CD14-positive monocyte (primary cell): Measurements from ENCODE around the gene ST8SIA6. TPM values are rescaled to one million over a fixed set of nuclear protein-coding genes. Genes with fewer than 3 reads are reported as not detected.

Source experiments
- DNase-seq, 3 donors: peaks; one replicate each; pipeline ENCODE4 v3.0.0-alpha.2; 2011 to 2022
- H2AFZ ChIP-seq: 2 replicates; pipeline ENCODE4 v1.6.0; 2012; ENCODE audit warnings: mild to moderate bottlenecking, low read depth, low read length, inconsistent platforms; ENCODE audit not compliant: insufficient read depth, poor library complexity, severe bottlenecking
- H3K27ac ChIP-seq, 2 donors: 1 replicate in 1 of 2; 2 replicates in 1 of 2; pipeline ENCODE4 v1.5.1; 2012 to 2013; ENCODE audit warnings: low read length in 2 of 2, control low read depth in 1 of 2, inconsistent platforms in 1 of 2, low read depth in 1 of 2, mild to moderate bottlenecking in 1 of 2
- H3K27me3 ChIP-seq, 2 donors: one replicate each; pipeline versions ENCODE4 v1.6.0 to v1.6.1; 2011 to 2013; ENCODE audit warnings: low read length in 2 of 2; ENCODE audit not compliant: control insufficient read depth in 2 of 2, insufficient read depth in 2 of 2
- H3K36me3 ChIP-seq, 2 donors: replicated peaks in 1 of 2; 1 replicate in 1 of 2; 2 replicates in 1 of 2; pipeline versions ENCODE4 v1.5.1 to v1.6.1; 2012 to 2013; ENCODE audit warnings: low read length in 2 of 2, control low read depth in 1 of 2, inconsistent platforms in 1 of 2, mild to moderate bottlenecking in 1 of 2; ENCODE audit not compliant: insufficient read depth in 2 of 2, control insufficient read depth in 1 of 2
- H3K4me1 ChIP-seq, 2 donors: 1 replicate in 1 of 2; 2 replicates in 1 of 2; pipeline versions ENCODE4 v1.5.1 to v1.6.1; 2012 to 2013; ENCODE audit warnings: low read length in 2 of 2, control low read depth in 1 of 2, inconsistent platforms in 1 of 2, mild to moderate bottlenecking in 1 of 2, moderate library complexity in 1 of 2; ENCODE audit not compliant: insufficient read depth in 2 of 2, control insufficient read depth in 1 of 2
- H3K4me2 ChIP-seq: replicated peaks from 2 replicates; pipeline ENCODE3; 2012; ENCODE audit warnings: low read length, moderate library complexity, mild to moderate bottlenecking; ENCODE audit not compliant: poor library complexity, severe bottlenecking; ENCODE audit errors: extremely low read depth
- H3K4me3 ChIP-seq, 3 experiments: fragments of 200-600 bp in 1 of 3; sonication (generic) in 1 of 3; replicated peaks in 1 of 3; 1 replicate in 2 of 3; 2 replicates in 1 of 3; pipeline ENCODE4 v1.5.1; 2011 to 2013; ENCODE audit warnings: low read length in 3 of 3, mild to moderate bottlenecking in 3 of 3, control low read depth in 2 of 3, low read depth in 2 of 3, inconsistent platforms in 1 of 3, moderate library complexity in 1 of 3
- H3K79me2 ChIP-seq: 2 replicates; pipeline ENCODE4 v1.6.0; 2012; ENCODE audit warnings: mild to moderate bottlenecking, control low read depth, inconsistent platforms, low read length, moderate library complexity; ENCODE audit not compliant: insufficient read depth
- H3K9ac ChIP-seq: 2 replicates; pipeline ENCODE4 v1.6.0; 2017; ENCODE audit warnings: low read length, mild to moderate bottlenecking; ENCODE audit not compliant: insufficient read depth, poor library complexity, severe bottlenecking
- H3K9me3 ChIP-seq, 2 donors: replicated peaks in 1 of 2; 1 replicate in 1 of 2; 2 replicates in 1 of 2; pipeline versions ENCODE4 v1.5.1 to v1.6.1; 2012 to 2013; ENCODE audit warnings: low read length in 2 of 2, control low read depth in 1 of 2; ENCODE audit not compliant: control insufficient read depth in 1 of 2, insufficient read depth in 1 of 2
- H4K20me1 ChIP-seq: 2 replicates; pipeline ENCODE4 v1.6.0; 2012; ENCODE audit warnings: mild to moderate bottlenecking, low read length, control low read depth, moderate library complexity; ENCODE audit not compliant: insufficient read depth
- H3K27ac Mint-ChIP-seq, 7 donors: one replicate each; pipeline ENCODE4 v1.8.0; 2020; ENCODE audit warnings: mild to moderate bottlenecking in 7 of 7, mixed read lengths in 7 of 7, moderate library complexity in 6 of 7, inconsistent platforms in 2 of 7
- H3K27me3 Mint-ChIP-seq, 3 donors: one replicate each; pipeline ENCODE4 v1.8.0; 2021 to 2022; ENCODE audit warnings: low read depth in 3 of 3, mild to moderate bottlenecking in 3 of 3, mixed read lengths in 3 of 3, moderate library complexity in 3 of 3, inconsistent platforms in 1 of 3
- H3K36me3 Mint-ChIP-seq, 2 donors: one replicate each; pipeline ENCODE4 v1.8.0; 2020; ENCODE audit warnings: mixed read lengths in 2 of 2, inconsistent platforms in 1 of 2, mild to moderate bottlenecking in 1 of 2
- H3K4me1 Mint-ChIP-seq: one replicate; pipeline ENCODE4 v1.8.0; 2020; ENCODE audit warnings: mild to moderate bottlenecking, mixed read lengths
- H3K4me3 Mint-ChIP-seq, 2 donors: one replicate each; pipeline ENCODE4 v1.8.0; 2020; ENCODE audit warnings: mild to moderate bottlenecking in 2 of 2, mixed read lengths in 2 of 2, moderate library complexity in 1 of 2
- H3K9me3 Mint-ChIP-seq, 7 donors: one replicate each; pipeline ENCODE4 v1.8.0; 2020 to 2022; ENCODE audit warnings: mixed read lengths in 7 of 7, mild to moderate bottlenecking in 6 of 7, moderate library complexity in 6 of 7, inconsistent platforms in 2 of 7
- CTCF ChIP-seq: fragments of 200-600 bp; IDR thresholded peaks from one replicate; pipeline ENCODE4 v1.8.0; 2022; ENCODE audit warnings: antibody characterized with exemption, mild to moderate bottlenecking
- WGBS: methylation state at CpG from one replicate; pipeline ENCODE4 v1.1.5; 2013; ENCODE audit warnings: missing lambda C conversion rate; ENCODE audit not compliant: insufficient coverage; 5-methylcytosine and 5-hydroxymethylcytosine counted together
- intact Hi-C, 2 donors: fragments of 100-400 bp; cut with micrococcal nuclease; formaldehyde crosslinking; loops; one replicate each; pipeline versions ENCODE4 v1.15.0 to v1.15.1; 2023
- polyA plus RNA-seq, 3 donors: library from polyadenylated mRNA; depleted of rRNA in 1 of 3; unstranded in 2 of 3; stranded (reverse) in 1 of 3; fragments of 300-500 nt in 2 of 3; fragments of >200 nt in 1 of 3; fragmentation: Illumina TruSeq in 2 of 3; gene quantifications; 1 replicate in 2 of 3; 2 replicates in 1 of 3; pipeline ENCODE4 v1.2.3, GENCODE V29; 2012 to 2021

ST8SIA6 gene
- polyA plus RNA-seq, 3 donors = 0.11 TPM; not detected in 2

- no peak for DNase-seq
- H3K4me1 ChIP-seq = no peaks in the 10 kb centered on the region
- no peak overlapping the region for H3K9ac ChIP-seq
- Mint-ChIP-seq H3K9me3 (peaks cover 0 to 2% (median 0%) of the 10 kb centered on the region in 7 donors), H3K36me3 (no peaks in the 10 kb centered on the region), H3K4me3 (no peak overlapping the region), H3K4me1 (peaks cover 1% of the 10 kb centered on the region), H3K27ac (peak overlapping the region in 1 of 7 donors; percentile 8), H3K27me3 (peaks cover 0 to 3% (median 0%) of the 10 kb centered on the region in 3 donors)
- no peak overlapping the region for H2AFZ ChIP-seq
- no peaks in the 10 kb centered on the region for H3K9me3 ChIP-seq
- H3K4me3 ChIP-seq = no peak overlapping the region
- H3K79me2 ChIP-seq = no peaks in the 10 kb centered on the region
- no peak overlapping the region for H3K4me2 ChIP-seq
- no peaks in the 10 kb centered on the region for H3K27me3 ChIP-seq
- no peaks in the 10 kb centered on the region for H4K20me1 ChIP-seq
- intact Hi-C loops = no loop called here
- no peak overlapping the region for H3K27ac ChIP-seq
- H3K36me3 ChIP-seq = no peaks in the 10 kb centered on the region
- TF ChIP-seq CTCF = no peak
- WGBS = 90% methylated on average over 1 of the region's 2 CpGs
These were observed 42.1 kb downstream of the ST8SIA6 start for GRCh38 chr10:17412323-17412722.

DNA sequence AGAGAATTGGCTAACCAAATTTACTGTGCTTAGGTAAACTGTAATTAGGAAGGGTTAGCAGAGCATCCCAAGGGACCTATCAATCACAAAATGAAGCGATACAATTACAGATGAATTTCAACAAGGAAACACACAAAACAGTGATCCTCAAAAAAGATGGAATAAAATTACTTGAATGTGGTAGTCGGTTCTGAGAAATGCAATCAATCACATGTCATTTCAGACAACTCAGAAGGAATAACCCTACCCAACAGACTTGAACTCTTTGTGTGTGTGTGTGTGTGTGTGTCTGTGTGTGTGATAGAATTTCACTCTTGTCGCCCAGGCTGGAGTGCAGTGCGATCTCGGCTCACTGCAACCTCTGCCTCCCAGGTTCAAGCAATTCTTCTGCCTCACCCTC lies 43.5 kb downstream of the ST8SIA6 start:
- no peaks in the 10 kb centered on the region for H3K36me3 Mint-ChIP-seq
- Histone ChIP-seq H4K20me1 (no peaks in the 10 kb centered on the region), H3K4me2 (no peak overlapping the region), H3K4me1 (no peaks in the 10 kb centered on the region), H3K9me3 (no peaks in the 10 kb centered on the region), H3K27ac (no peak overlapping the region), H3K27me3 (no peaks in the 10 kb centered on the region), H3K36me3 (no peaks in the 10 kb centered on the region), H3K9ac (no peak overlapping the region), H3K4me3 (no peak overlapping the region), H3K79me2 (no peaks in the 10 kb centered on the region), H2AFZ (no peak overlapping the region)
- H3K27me3 Mint-ChIP-seq = peaks cover 0 to 4% (median 0%) of the 10 kb centered on the region in 3 donors
- WGBS = no CpG with 5 or more reads among the region's 5 CpGs
- H3K27ac Mint-ChIP-seq = no peak overlapping the region
- no peak overlapping the region for H3K4me3 Mint-ChIP-seq
- no peak for DNase-seq
- intact Hi-C loops = no loop called here
- H3K4me1 Mint-ChIP-seq = peaks cover 4% of the 10 kb centered on the region
- TF ChIP-seq CTCF = no peak
- H3K9me3 Mint-ChIP-seq = no peaks in the 10 kb centered on the region
